Osteoblast (primary cell): ENCODE results near the gene FGD6. TPM values are rescaled to one million over a fixed set of nuclear protein-coding genes. Genes with fewer than 3 reads are reported as not detected.

Source experiments
- DNase-seq: peaks from one replicate; pipeline ENCODE4 v3.0.0; 2011; ENCODE audit warnings: low spot score, mixed read lengths; ENCODE audit not compliant: insufficient read length; ENCODE audit errors: missing footprints
- H2AFZ ChIP-seq: 2 replicates; pipeline ENCODE4 v1.6.0; 2011; ENCODE audit warnings: mild to moderate bottlenecking, low read length
- H3K27ac ChIP-seq: 2 replicates; pipeline ENCODE4 v1.5.1; 2011; ENCODE audit warnings: mild to moderate bottlenecking, low read depth, low read length, moderate library complexity
- H3K27me3 ChIP-seq: 2 replicates; pipeline ENCODE4 v1.6.0; 2012; ENCODE audit warnings: mild to moderate bottlenecking, control low read depth, inconsistent platforms, low read length, moderate library complexity; ENCODE audit not compliant: insufficient read depth
- H3K36me3 ChIP-seq: 2 replicates; pipeline ENCODE4 v1.5.1; 2011; ENCODE audit warnings: mild to moderate bottlenecking, low read length, control low read depth, moderate library complexity; ENCODE audit not compliant: insufficient read depth
- H3K4me1 ChIP-seq: 2 replicates; pipeline ENCODE4 v1.5.1; 2011; ENCODE audit warnings: mild to moderate bottlenecking, low read length, control low read depth, moderate library complexity; ENCODE audit not compliant: insufficient read depth
- H3K4me2 ChIP-seq: 2 replicates; pipeline ENCODE4 v1.6.0; 2011; ENCODE audit warnings: mild to moderate bottlenecking, low read length; ENCODE audit not compliant: insufficient read depth
- H3K4me3 ChIP-seq: fragments of 200-600 bp; sonication (generic); 3 replicates; pipeline ENCODE4 v1.5.1; 2012; ENCODE audit warnings: mild to moderate bottlenecking, low read length, inconsistent platforms; ENCODE audit not compliant: insufficient read depth
- H3K79me2 ChIP-seq: 2 replicates; pipeline ENCODE4 v1.6.0; 2012; ENCODE audit warnings: mild to moderate bottlenecking, low read length, control low read depth, inconsistent platforms; ENCODE audit not compliant: insufficient read depth
- H3K9me3 ChIP-seq: 2 replicates; pipeline ENCODE4 v1.5.1; 2011; ENCODE audit warnings: low read depth, low read length, control low read depth
- H4K20me1 ChIP-seq: 2 replicates; pipeline ENCODE4 v1.6.0; 2012; ENCODE audit warnings: mild to moderate bottlenecking, low read length, control low read depth; ENCODE audit not compliant: insufficient read depth
- total RNA-seq: library from RNA; depleted of rRNA; stranded (reverse); fragments of >200 nt; gene quantifications from 2 replicates; pipeline ENCODE4 v1.2.3, GENCODE V29; 2012
- TF ChIP-seq, protein P1 (sequence below): IDR thresholded peaks from 2 replicates; pipeline ENCODE4 v1.5.1; 2011; ENCODE audit warnings: mild to moderate bottlenecking, low read depth, low read length, moderate library complexity; ENCODE audit errors: extremely low read depth

FGD6 gene
- total RNA-seq, 1 donor, result 11.9 TPM

DNA sequence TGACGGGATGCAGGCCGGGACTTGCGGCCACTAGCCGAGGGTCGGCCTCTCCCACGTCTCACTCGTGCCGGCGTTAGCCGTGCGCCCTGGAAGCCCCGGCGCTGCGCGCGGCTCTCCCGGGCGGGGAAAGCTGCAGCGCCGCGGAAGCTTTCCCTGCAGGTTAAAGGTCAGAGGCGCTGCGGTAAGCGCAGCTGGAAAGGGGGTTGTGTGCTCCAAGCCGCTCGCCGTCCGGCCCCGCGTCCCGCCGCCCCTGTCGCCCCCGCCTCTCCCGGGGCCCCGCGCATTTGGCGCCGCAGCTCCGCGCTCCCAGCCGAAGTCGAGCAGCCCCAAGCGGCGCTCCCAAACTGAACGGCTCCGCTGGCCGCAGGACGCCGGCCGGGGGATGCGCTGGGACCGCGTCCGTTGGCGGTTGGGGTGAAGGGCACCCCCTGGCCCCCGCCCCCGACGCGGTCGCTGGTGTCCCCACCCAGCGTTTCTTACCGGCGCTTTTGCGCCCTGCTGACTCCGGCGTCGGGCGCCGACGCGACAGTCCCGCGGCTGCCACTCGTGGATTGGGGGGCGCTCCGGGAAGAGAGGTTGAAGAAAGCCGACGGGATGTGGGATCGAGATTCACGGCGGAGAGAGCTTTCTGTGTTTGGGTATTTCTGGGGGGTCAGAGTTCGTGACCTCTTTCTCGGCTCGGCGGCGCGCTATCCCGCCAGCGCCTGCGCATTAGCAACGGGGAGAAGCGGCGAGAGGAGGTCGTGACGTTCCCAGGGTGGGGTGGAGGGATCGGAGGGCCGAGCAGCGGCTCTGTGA is 144.2 kb downstream of the FGD6 start, which contains the start of gene NR2C1:
Gene NR2C1, minus strand, starts transcription at position 719 of the 798 bp plus-strand sequence. CDS start 6,234 bp downstream, outside the sequence.
- Histone ChIP-seq H3K27me3 (no peaks in the 10 kb centered on the region), H3K36me3 (no peaks in the 10 kb centered on the region), H3K4me2 (peak within 1 kb of the TSS; percentile 82), H3K4me1 (no peaks in the 10 kb centered on the region), H3K27ac (peak within 1 kb of the TSS; percentile 75), H4K20me1 (no peaks in the 10 kb centered on the region), H3K4me3 (peak within 1 kb of the TSS; percentile 94), H3K9me3 (no peaks in the 10 kb centered on the region), H2AFZ (peak within 1 kb of the TSS; percentile 94), H3K79me2 (peaks cover 43% of the 10 kb centered on the region)
- DNase-seq, result peak; percentile 99
- TF ChIP-seq, protein P1, sequence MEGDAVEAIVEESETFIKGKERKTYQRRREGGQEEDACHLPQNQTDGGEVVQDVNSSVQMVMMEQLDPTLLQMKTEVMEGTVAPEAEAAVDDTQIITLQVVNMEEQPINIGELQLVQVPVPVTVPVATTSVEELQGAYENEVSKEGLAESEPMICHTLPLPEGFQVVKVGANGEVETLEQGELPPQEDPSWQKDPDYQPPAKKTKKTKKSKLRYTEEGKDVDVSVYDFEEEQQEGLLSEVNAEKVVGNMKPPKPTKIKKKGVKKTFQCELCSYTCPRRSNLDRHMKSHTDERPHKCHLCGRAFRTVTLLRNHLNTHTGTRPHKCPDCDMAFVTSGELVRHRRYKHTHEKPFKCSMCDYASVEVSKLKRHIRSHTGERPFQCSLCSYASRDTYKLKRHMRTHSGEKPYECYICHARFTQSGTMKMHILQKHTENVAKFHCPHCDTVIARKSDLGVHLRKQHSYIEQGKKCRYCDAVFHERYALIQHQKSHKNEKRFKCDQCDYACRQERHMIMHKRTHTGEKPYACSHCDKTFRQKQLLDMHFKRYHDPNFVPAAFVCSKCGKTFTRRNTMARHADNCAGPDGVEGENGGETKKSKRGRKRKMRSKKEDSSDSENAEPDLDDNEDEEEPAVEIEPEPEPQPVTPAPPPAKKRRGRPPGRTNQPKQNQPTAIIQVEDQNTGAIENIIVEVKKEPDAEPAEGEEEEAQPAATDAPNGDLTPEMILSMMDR, result no peak

DNA sequence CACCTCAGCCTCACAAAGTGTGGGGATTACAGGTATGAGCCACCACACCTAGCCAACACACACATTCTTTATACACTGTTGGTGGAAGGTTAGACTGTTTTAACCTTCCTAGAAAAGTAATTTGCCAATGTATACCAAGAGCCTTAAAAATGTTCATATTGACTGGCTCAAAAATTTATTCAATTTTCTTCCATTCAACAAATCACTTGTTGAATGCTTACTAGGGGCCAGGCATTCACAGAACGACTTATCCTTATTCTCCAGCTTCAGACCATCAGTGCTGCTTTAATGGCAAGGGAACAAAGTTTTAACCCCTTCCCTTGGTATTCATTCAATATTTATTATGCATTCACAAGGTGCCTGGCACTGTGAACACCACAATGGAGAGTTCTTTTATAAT is 146.9 kb downstream of the FGD6 start:
- Histone ChIP-seq H3K9me3 (no peaks in the 10 kb centered on the region), H3K27me3 (no peaks in the 10 kb centered on the region), H3K4me3 (no peak overlapping the region), H3K36me3 (peaks cover 15% of the 10 kb centered on the region), H4K20me1 (no peaks in the 10 kb centered on the region), H2AFZ (no peak overlapping the region), H3K79me2 (peaks cover 48% of the 10 kb centered on the region), H3K27ac (no peak overlapping the region), H3K4me2 (no peak overlapping the region), H3K4me1 (no peaks in the 10 kb centered on the region)
- no peak for DNase-seq
- TF ChIP-seq, protein P1, result no peak

GRCh38 chr12:95066091-95066855 is 151.0 kb downstream of the FGD6 start:
- peak; percentile 49 for DNase-seq
- H3K27me3 ChIP-seq, result no peaks in the 10 kb centered on the region
- no peak overlapping the region for H3K4me3 ChIP-seq
- no peaks in the 10 kb centered on the region for H3K4me1 ChIP-seq
- H4K20me1 ChIP-seq, result no peaks in the 10 kb centered on the region
- TF ChIP-seq, protein P1, result no peak
- peaks cover 34% of the 10 kb centered on the region for H3K79me2 ChIP-seq
- H3K4me2 ChIP-seq, result no peak overlapping the region
- H3K36me3 ChIP-seq, result peaks cover 36% of the 10 kb centered on the region
- no peaks in the 10 kb centered on the region for H3K9me3 ChIP-seq
- no peak overlapping the region for H2AFZ ChIP-seq
- no peak overlapping the region for H3K27ac ChIP-seq

- H3K4me1 ChIP-seq, result no peaks in the 10 kb centered on the region
- no peak overlapping the region for H3K4me2 ChIP-seq
- no peak overlapping the region for H2AFZ ChIP-seq
- H3K9me3 ChIP-seq, result no peaks in the 10 kb centered on the region
- no peaks in the 10 kb centered on the region for H3K27me3 ChIP-seq
- no peaks in the 10 kb centered on the region for H3K79me2 ChIP-seq
- DNase-seq, result no peak
- H3K36me3 ChIP-seq, result peaks cover 52% of the 10 kb centered on the region
- no peak overlapping the region for H3K27ac ChIP-seq
- TF ChIP-seq, protein P1, result no peak
- H3K4me3 ChIP-seq, result no peak overlapping the region
- H4K20me1 ChIP-seq, result no peaks in the 10 kb centered on the region
These were observed 156.3 kb downstream of the FGD6 start for GRCh38 chr12:95060951-95061350.
